HEK293 (cell line): Measurements from ENCODE around the gene NR1H2.

Experiments used
- GLIS1 ChIP-seq: fragments of 450-650 bp; formaldehyde crosslinking; IDR thresholded peaks from 2 replicates; pipeline ENCODE4 v1.5.1; 2016; ENCODE audit warnings: missing biosample characterization, missing genetic modification characterization
- HOXA7 ChIP-seq: sonication (generic); formaldehyde crosslinking; IDR thresholded peaks from 2 replicates; pipeline ENCODE4 v1.8.1; 2022; ENCODE audit warnings: missing genetic modification reagents, borderline replicate concordance
- HOXC10 ChIP-seq: sonication (generic); formaldehyde crosslinking; IDR thresholded peaks from 2 replicates; pipeline ENCODE4 v1.8.1; 2023; ENCODE audit warnings: mild to moderate bottlenecking, missing genetic modification reagents
- KLF7 ChIP-seq: fragments of 450-650 bp; formaldehyde crosslinking; IDR thresholded peaks from 2 replicates; pipeline ENCODE4 v1.5.1; 2016; ENCODE audit warnings: missing biosample characterization, missing genetic modification characterization, borderline replicate concordance
- MEIS1 ChIP-seq: sonication (generic); formaldehyde crosslinking; IDR thresholded peaks from 2 replicates; pipeline ENCODE4 v1.8.1; 2022; ENCODE audit warnings: missing genetic modification reagents, mild to moderate bottlenecking, borderline replicate concordance
- PRDM1 ChIP-seq: fragments of 450-650 bp; formaldehyde crosslinking; IDR thresholded peaks from 2 replicates; pipeline ENCODE4; 2016; ENCODE audit warnings: missing biosample characterization, missing genetic modification characterization
- SP7 ChIP-seq: fragments of 450-650 bp; formaldehyde crosslinking; IDR thresholded peaks from 2 replicates; pipeline ENCODE4 v1.5.1; 2016; ENCODE audit warnings: missing biosample characterization, missing genetic modification characterization
- YY1 ChIP-seq: fragments of 450-650 bp; formaldehyde crosslinking; IDR thresholded peaks from 2 replicates; pipeline ENCODE4 v1.5.1; 2018; ENCODE audit warnings: missing biosample characterization, missing genetic modification characterization
- ZNF133 ChIP-seq: fragments of 450-650 bp; formaldehyde crosslinking; IDR thresholded peaks from 2 replicates; pipeline ENCODE4 v1.5.1; 2016; ENCODE audit warnings: missing biosample characterization, missing genetic modification characterization
- ZNF146 ChIP-seq: fragments of 450-650 bp; formaldehyde crosslinking; IDR thresholded peaks from 2 replicates; pipeline ENCODE4 v1.5.1; 2016; ENCODE audit warnings: missing biosample characterization, missing genetic modification characterization
- ZNF174 ChIP-seq: fragments of 450-650 bp; formaldehyde crosslinking; IDR thresholded peaks from 2 replicates; pipeline ENCODE4 v1.5.0; 2017; ENCODE audit warnings: missing biosample characterization, mild to moderate bottlenecking, missing genetic modification characterization
- ZNF2 ChIP-seq: fragments of 450-650 bp; formaldehyde crosslinking; IDR thresholded peaks from 2 replicates; pipeline ENCODE4 v1.5.1; 2016; ENCODE audit warnings: missing biosample characterization, missing genetic modification characterization
- ZNF426 ChIP-seq: fragments of 450-650 bp; formaldehyde crosslinking; IDR thresholded peaks from 2 replicates; pipeline ENCODE4 v1.5.1; 2017; ENCODE audit warnings: missing biosample characterization, missing genetic modification characterization, mild to moderate bottlenecking, inconsistent platforms, moderate library complexity
- ZNF626 ChIP-seq: fragments of 450-650 bp; sonication (Bioruptor Pico); formaldehyde crosslinking; IDR thresholded peaks from 2 replicates; pipeline ENCODE4 v1.5.1; 2018; ENCODE audit warnings: missing biosample characterization, missing genetic modification characterization, inconsistent platforms
- ZNF664 ChIP-seq: fragments of 450-650 bp; formaldehyde crosslinking; IDR thresholded peaks from 2 replicates; pipeline ENCODE4 v1.5.1; 2016; ENCODE audit warnings: missing biosample characterization, missing genetic modification characterization
- ZNF677 ChIP-seq: fragments of 450-650 bp; IDR thresholded peaks from 2 replicates; pipeline ENCODE4 v1.5.0; 2018; ENCODE audit warnings: missing biosample characterization, mild to moderate bottlenecking, missing genetic modification characterization, moderate library complexity
- ZNF707 ChIP-seq: fragments of 450-650 bp; formaldehyde crosslinking; IDR thresholded peaks from 2 replicates; pipeline ENCODE4 v1.5.1; 2016; ENCODE audit warnings: missing biosample characterization, missing genetic modification characterization
- ZNF747 ChIP-seq: fragments of 450-650 bp; formaldehyde crosslinking; IDR thresholded peaks from 2 replicates; pipeline ENCODE4 v1.5.1; 2016; ENCODE audit warnings: missing biosample characterization, missing genetic modification characterization
- ZNF792 ChIP-seq: fragments of 450-650 bp; formaldehyde crosslinking; IDR thresholded peaks from 2 replicates; pipeline ENCODE4 v1.5.1; 2016; ENCODE audit warnings: missing biosample characterization, missing genetic modification characterization
- TF ChIP-seq, protein P1 (sequence below): fragments of 450-650 bp; IDR thresholded peaks from 2 replicates; pipeline ENCODE4 v1.5.1; 2018; ENCODE audit warnings: missing biosample characterization, missing genetic modification characterization
- TF ChIP-seq, protein P2 (sequence below): fragments of 450-650 bp; formaldehyde crosslinking; IDR thresholded peaks from 2 replicates; pipeline ENCODE4 v1.5.1; 2016; ENCODE audit warnings: missing biosample characterization, missing genetic modification characterization
- TF ChIP-seq, protein P3 (sequence below): fragments of 450-650 bp; formaldehyde crosslinking; IDR thresholded peaks from 2 replicates; pipeline ENCODE4 v1.5.1; 2016; ENCODE audit warnings: missing biosample characterization, missing genetic modification characterization
- TF ChIP-seq, protein P4 (sequence below): fragments of 450-650 bp; formaldehyde crosslinking; IDR thresholded peaks from 2 replicates; pipeline ENCODE4 v1.5.1; 2017; ENCODE audit warnings: missing biosample characterization, missing genetic modification characterization
- TF ChIP-seq, protein P5 (sequence below): fragments of 450-650 bp; formaldehyde crosslinking; IDR thresholded peaks from 2 replicates; pipeline ENCODE4 v1.5.1; 2016; ENCODE audit warnings: missing biosample characterization, missing genetic modification characterization
- TF ChIP-seq, protein P6 (sequence below): fragments of 450-650 bp; formaldehyde crosslinking; IDR thresholded peaks from 2 replicates; pipeline ENCODE4 v1.5.1; 2016; ENCODE audit warnings: missing biosample characterization, missing genetic modification characterization

Gene NR1H2

DNA sequence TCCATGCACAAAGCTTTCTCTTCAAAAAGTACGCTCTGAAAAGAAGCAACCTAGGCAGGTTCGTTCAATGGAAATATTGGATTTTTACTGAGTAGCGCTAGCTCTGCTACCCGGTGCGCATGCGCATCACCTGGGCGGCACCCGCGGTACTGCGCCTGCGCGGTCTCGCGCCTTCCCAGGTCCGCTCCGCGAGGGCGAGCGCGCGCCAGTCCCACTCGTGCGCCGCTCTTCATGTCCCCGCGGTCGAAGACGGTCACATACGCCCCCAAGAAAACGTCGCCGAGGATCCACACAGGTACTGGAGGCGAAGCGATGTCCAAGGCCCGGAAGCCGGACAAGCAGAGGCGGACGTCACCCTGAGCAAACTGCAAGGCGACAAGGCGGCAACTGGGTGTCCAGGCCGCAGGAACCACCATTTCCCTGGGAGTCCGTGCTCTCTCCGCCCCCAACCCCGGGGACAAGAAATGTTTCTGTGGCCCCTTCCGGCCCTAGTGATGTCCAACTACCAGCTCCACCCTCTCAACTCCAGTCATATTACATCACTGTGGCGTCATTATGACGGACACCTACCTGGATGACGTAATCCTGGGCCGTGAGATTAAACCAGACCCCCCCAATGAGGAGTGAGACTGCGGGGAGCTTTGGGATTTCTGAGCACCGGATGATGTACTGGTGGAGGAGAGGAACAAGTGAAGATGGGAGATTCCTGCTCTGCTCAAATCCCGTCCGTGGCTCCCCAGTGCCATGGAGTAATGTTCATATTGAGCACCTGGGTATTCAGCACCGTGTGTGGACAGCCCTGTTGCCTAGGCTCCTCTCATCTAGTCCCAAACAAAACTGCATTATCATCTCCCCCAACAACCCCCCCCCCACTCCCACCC is 42.3 kb upstream of the NR1H2 start (continued):
- no peak for TF ChIP-seq KLF7
- TF ChIP-seq YY1 (tag by site-specific recombination): peak; percentile 47; the same call in 1 of the 2 replicates
- TF ChIP-seq ZNF2 (tag by site-specific recombination): no peak
- TF ChIP-seq, protein P1, sequence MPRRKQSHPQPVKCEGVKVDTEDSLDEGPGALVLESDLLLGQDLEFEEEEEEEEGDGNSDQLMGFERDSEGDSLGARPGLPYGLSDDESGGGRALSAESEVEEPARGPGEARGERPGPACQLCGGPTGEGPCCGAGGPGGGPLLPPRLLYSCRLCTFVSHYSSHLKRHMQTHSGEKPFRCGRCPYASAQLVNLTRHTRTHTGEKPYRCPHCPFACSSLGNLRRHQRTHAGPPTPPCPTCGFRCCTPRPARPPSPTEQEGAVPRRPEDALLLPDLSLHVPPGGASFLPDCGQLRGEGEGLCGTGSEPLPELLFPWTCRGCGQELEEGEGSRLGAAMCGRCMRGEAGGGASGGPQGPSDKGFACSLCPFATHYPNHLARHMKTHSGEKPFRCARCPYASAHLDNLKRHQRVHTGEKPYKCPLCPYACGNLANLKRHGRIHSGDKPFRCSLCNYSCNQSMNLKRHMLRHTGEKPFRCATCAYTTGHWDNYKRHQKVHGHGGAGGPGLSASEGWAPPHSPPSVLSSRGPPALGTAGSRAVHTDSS (tag by site-specific recombination): no peak
- TF ChIP-seq, protein P2, sequence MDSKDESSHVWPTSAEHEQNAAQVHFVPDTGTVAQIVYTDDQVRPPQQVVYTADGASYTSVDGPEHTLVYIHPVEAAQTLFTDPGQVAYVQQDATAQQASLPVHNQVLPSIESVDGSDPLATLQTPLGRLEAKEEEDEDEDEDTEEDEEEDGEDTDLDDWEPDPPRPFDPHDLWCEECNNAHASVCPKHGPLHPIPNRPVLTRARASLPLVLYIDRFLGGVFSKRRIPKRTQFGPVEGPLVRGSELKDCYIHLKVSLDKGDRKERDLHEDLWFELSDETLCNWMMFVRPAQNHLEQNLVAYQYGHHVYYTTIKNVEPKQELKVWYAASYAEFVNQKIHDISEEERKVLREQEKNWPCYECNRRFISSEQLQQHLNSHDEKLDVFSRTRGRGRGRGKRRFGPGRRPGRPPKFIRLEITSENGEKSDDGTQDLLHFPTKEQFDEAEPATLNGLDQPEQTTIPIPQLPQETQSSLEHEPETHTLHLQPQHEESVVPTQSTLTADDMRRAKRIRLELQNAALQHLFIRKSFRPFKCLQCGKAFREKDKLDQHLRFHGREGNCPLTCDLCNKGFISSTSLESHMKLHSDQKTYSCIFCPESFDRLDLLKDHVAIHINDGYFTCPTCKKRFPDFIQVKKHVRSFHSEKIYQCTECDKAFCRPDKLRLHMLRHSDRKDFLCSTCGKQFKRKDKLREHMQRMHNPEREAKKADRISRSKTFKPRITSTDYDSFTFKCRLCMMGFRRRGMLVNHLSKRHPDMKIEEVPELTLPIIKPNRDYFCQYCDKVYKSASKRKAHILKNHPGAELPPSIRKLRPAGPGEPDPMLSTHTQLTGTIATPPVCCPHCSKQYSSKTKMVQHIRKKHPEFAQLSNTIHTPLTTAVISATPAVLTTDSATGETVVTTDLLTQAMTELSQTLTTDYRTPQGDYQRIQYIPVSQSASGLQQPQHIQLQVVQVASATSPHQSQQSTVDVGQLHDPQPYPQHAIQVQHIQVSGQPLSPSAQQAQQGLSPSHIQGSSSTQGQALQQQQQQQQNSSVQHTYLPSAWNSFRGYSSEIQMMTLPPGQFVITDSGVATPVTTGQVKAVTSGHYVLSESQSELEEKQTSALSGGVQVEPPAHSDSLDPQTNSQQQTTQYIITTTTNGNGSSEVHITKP (tag by site-specific recombination): no peak; the same call in 1 of the 2 replicates
- TF ChIP-seq SP7 (tag by site-specific recombination): peak; percentile 80
- peak; percentile 73; the same call in 1 of the 2 replicates for TF ChIP-seq ZNF792
- no peak for TF ChIP-seq ZNF426
- TF ChIP-seq, protein P3, sequence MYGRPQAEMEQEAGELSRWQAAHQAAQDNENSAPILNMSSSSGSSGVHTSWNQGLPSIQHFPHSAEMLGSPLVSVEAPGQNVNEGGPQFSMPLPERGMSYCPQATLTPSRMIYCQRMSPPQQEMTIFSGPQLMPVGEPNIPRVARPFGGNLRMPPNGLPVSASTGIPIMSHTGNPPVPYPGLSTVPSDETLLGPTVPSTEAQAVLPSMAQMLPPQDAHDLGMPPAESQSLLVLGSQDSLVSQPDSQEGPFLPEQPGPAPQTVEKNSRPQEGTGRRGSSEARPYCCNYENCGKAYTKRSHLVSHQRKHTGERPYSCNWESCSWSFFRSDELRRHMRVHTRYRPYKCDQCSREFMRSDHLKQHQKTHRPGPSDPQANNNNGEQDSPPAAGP: 0 out of 2 replicates have a peak, but pooled peaks have one; percentile 61
- no peak for TF ChIP-seq PRDM1 (tag by site-specific recombination)
- TF ChIP-seq, protein P4, sequence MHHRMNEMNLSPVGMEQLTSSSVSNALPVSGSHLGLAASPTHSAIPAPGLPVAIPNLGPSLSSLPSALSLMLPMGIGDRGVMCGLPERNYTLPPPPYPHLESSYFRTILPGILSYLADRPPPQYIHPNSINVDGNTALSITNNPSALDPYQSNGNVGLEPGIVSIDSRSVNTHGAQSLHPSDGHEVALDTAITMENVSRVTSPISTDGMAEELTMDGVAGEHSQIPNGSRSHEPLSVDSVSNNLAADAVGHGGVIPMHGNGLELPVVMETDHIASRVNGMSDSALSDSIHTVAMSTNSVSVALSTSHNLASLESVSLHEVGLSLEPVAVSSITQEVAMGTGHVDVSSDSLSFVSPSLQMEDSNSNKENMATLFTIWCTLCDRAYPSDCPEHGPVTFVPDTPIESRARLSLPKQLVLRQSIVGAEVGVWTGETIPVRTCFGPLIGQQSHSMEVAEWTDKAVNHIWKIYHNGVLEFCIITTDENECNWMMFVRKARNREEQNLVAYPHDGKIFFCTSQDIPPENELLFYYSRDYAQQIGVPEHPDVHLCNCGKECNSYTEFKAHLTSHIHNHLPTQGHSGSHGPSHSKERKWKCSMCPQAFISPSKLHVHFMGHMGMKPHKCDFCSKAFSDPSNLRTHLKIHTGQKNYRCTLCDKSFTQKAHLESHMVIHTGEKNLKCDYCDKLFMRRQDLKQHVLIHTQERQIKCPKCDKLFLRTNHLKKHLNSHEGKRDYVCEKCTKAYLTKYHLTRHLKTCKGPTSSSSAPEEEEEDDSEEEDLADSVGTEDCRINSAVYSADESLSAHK (tag by site-specific recombination): 0 out of 2 replicates have a peak, but pooled peaks have one; percentile 35
- TF ChIP-seq, protein P5, sequence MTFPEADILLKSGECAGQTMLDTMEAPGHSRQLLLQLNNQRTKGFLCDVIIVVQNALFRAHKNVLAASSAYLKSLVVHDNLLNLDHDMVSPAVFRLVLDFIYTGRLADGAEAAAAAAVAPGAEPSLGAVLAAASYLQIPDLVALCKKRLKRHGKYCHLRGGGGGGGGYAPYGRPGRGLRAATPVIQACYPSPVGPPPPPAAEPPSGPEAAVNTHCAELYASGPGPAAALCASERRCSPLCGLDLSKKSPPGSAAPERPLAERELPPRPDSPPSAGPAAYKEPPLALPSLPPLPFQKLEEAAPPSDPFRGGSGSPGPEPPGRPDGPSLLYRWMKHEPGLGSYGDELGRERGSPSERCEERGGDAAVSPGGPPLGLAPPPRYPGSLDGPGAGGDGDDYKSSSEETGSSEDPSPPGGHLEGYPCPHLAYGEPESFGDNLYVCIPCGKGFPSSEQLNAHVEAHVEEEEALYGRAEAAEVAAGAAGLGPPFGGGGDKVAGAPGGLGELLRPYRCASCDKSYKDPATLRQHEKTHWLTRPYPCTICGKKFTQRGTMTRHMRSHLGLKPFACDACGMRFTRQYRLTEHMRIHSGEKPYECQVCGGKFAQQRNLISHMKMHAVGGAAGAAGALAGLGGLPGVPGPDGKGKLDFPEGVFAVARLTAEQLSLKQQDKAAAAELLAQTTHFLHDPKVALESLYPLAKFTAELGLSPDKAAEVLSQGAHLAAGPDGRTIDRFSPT (tag by site-specific recombination): no peak
- TF ChIP-seq GLIS1 (tag by site-specific recombination): no peak
- TF ChIP-seq HOXA7: no peak
- TF ChIP-seq ZNF146: no peak
- no peak for TF ChIP-seq ZNF707 (tag by site-specific recombination)
- TF ChIP-seq ZNF747: no peak
- TF ChIP-seq ZNF133 (tag by site-specific recombination): 0 out of 2 replicates have a peak, but pooled peaks have one; percentile 14
- no peak for TF ChIP-seq ZNF174 (tag by site-specific recombination)
- no peak for TF ChIP-seq ZNF677 (tag by site-specific recombination)
- TF ChIP-seq ZNF626 (tag by site-specific recombination): no peak
- TF ChIP-seq, protein P6, sequence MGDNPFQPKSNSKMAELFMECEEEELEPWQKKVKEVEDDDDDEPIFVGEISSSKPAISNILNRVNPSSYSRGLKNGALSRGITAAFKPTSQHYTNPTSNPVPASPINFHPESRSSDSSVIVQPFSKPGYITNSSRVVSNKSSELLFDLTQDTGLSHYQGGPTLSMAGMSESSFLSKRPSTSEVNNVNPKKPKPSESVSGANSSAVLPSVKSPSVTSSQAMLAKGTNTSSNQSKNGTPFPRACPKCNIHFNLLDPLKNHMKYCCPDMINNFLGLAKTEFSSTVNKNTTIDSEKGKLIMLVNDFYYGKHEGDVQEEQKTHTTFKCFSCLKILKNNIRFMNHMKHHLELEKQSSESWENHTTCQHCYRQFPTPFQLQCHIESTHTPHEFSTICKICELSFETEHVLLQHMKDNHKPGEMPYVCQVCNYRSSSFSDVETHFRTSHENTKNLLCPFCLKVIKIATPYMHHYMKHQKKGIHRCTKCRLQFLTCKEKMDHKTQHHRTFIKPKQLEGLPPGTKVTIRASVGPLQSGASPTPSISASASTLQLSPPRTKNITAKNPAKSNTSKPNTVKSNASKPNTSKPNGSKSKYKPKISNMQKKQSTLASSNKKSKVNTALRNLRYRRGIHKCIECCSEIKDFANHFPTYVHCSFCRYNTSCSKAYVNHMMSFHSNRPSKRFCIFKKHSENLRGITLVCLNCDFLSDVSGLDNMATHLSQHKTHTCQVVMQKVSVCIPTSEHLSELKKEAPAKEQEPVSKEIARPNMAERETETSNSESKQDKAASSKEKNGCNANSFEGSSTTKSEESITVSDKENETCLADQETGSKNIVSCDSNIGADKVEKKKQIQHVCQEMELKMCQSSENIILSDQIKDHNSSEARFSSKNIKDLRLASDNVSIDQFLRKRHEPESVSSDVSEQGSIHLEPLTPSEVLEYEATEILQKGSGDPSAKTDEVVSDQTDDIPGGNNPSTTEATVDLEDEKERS (tag by site-specific recombination): no peak
- TF ChIP-seq MEIS1 (CRISPR knock-in tag): no peak
- no peak for TF ChIP-seq ZNF664
- no peak for TF ChIP-seq HOXC10 (CRISPR knock-in tag)
